GM13977 (cell line): ENCODE results near the gene MED15.
"Not testable (repeated sequence)": the region's sequence is repeated elsewhere in the genome, so short reads cannot be mapped to it uniquely, and the experiment has no call there.

ENCODE experiments used
- DNase-seq: peaks from one replicate; pipeline ENCODE4 v3.0.0; 2012; ENCODE audit warnings: low spot score
- CTCF ChIP-seq: IDR thresholded peaks from 2 replicates; pipeline ENCODE4 v1.5.1; 2012; ENCODE audit warnings: mild to moderate bottlenecking, control low read depth; ENCODE audit not compliant: insufficient read depth; ENCODE audit errors: extremely low read depth, missing control alignments
- in situ Hi-C: fragments of 300-500 bp; cut with MboI; formaldehyde crosslinking; loops from one replicate; pipeline ENCODE4 v1.12.0; 2022; ENCODE audit warnings: low sequenced_read_pairs, low pct_unique_long_range_greater_than_20kb, mixed read lengths, inconsistent platforms; ENCODE audit not compliant: unreplicated experiment

The MED15 gene

GRCh38 chr22:20533879-20534265 lies 26.5 kb downstream of the MED15 start:
- TF ChIP-seq CTCF: no peak
- no peak for DNase-seq
- in situ Hi-C loops: no loop called here

- DNase-seq: no peak
- no peak for TF ChIP-seq CTCF
- in situ Hi-C loops: no loop called here
Observed at GRCh38 chr22:20536590-20537324, 29.3 kb downstream of the MED15 start.

GRCh38 chr22:20537325-20537756 lies 29.9 kb downstream of the MED15 start:
- in situ Hi-C loops: no loop called here
- TF ChIP-seq CTCF: no peak
- DNase-seq: no peak

- in situ Hi-C loops: no loop called here
- no peak for TF ChIP-seq CTCF
Observed at GRCh38 chr22:20537983-20538382, 30.6 kb downstream of the MED15 start.

GRCh38 chr22:20538875-20539274 lies 31.5 kb downstream of the MED15 start:
- in situ Hi-C loops, DNase-seq: not testable (repeated sequence)

More at GRCh38 chr22:20537983-20538382, 30.6 kb downstream of the MED15 start:
- DNase-seq: no peak

- no peak for TF ChIP-seq CTCF
- DNase-seq: no peak
- in situ Hi-C loops: no loop called here
Observed at GRCh38 chr22:20542055-20542454, 34.6 kb downstream of the MED15 start.

- in situ Hi-C loops: no loop called here
- TF ChIP-seq CTCF: no peak
- no peak for DNase-seq
Observed at GRCh38 chr22:20542736-20543135, 35.3 kb downstream of the MED15 start.

- in situ Hi-C loops, DNase-seq: not testable (repeated sequence)
Observed at GRCh38 chr22:20545318-20545634, 37.9 kb downstream of the MED15 start.
